GM13977 (cell line): ENCODE data around the gene ANKMY1.

Source experiments
- DNase-seq: peaks from one replicate; pipeline ENCODE4 v3.0.0; 2012; ENCODE audit warnings: low spot score
- in situ Hi-C: fragments of 300-500 bp; cut with MboI; formaldehyde crosslinking; loops from one replicate; pipeline ENCODE4 v1.12.0; 2022; ENCODE audit warnings: low sequenced_read_pairs, low pct_unique_long_range_greater_than_20kb, mixed read lengths, inconsistent platforms; ENCODE audit not compliant: unreplicated experiment
- TF ChIP-seq, protein P1 (sequence below): IDR thresholded peaks from 2 replicates; pipeline ENCODE4 v1.5.1; 2012; ENCODE audit warnings: mild to moderate bottlenecking, control low read depth; ENCODE audit not compliant: insufficient read depth; ENCODE audit errors: extremely low read depth, missing control alignments

The ANKMY1 gene

DNA sequence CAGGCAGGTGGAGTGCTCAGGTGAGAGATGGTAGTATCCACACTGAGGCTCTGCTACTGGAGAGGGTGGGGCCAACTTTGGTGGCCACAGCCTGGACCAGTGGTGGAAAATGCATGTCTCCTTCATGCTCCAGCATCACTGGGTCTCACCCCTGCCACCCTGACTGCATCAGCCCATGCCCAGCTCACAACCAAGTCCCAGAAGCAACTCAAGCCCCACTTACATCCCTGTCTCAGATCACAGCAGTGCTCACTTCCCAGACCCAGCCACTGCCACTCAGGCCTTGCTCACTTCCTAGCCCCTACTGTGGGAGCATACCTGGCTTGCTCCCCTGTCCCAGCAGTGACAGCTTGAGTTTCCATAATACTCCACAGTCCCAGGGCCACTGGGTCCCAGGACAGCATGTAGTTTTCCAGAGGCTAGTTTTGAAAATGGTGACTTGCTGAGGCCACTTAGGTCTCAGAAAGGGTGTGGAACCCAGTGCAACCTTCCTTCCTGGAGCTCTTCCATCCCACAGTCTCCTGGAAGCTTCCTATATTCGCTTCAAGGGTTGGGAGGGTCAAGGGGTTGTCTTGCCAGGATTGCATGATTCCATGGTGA lies 63.5 kb downstream of the ANKMY1 start:
- TF ChIP-seq, protein P1, sequence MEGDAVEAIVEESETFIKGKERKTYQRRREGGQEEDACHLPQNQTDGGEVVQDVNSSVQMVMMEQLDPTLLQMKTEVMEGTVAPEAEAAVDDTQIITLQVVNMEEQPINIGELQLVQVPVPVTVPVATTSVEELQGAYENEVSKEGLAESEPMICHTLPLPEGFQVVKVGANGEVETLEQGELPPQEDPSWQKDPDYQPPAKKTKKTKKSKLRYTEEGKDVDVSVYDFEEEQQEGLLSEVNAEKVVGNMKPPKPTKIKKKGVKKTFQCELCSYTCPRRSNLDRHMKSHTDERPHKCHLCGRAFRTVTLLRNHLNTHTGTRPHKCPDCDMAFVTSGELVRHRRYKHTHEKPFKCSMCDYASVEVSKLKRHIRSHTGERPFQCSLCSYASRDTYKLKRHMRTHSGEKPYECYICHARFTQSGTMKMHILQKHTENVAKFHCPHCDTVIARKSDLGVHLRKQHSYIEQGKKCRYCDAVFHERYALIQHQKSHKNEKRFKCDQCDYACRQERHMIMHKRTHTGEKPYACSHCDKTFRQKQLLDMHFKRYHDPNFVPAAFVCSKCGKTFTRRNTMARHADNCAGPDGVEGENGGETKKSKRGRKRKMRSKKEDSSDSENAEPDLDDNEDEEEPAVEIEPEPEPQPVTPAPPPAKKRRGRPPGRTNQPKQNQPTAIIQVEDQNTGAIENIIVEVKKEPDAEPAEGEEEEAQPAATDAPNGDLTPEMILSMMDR, result no peak
- in situ Hi-C loops, result no loop called here
- no peak for DNase-seq

DNA sequence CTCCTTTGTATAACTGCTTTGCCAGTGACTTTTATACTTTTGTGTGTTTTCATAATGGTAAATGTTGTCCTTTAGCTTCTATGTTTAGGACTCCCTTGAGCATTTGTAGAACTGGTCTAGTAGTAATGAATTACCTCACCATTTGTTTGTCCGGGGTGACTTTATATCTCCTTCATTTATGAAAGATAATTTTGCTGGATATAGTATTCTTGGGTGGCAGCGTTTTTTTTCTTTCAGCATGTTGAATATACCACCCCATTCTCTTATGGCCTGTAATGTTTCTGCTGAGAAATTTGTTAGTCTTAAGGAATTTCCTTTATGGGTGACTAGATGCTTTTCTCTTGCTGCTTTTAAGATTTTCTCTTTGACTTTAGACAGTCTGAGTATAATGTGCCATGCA lies 66.3 kb downstream of the ANKMY1 start:
- in situ Hi-C loops, result no loop called here
- TF ChIP-seq, protein P1, result no peak
- DNase-seq, result no peak

DNA sequence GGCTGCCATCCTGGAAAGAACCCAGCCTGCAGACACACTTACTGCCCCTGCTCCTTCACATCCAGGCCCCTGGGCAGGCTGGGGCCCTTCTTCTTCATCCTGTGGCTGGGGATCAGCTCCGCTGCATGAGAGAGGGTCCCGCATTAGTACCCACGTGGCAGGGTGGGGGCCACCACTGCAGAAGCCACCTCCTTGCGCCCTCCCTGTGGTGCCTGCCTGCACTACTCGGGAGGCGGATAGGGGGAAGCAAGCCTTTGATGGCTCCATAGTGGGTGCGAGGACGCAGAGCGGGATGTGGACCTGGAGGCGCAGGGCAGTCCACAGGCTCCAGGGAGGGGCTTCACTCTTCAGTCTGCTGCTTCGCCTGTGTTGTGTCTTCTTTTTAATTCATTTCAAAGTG lies 75.6 kb downstream of the ANKMY1 start:
- in situ Hi-C loops, result no loop called here
- DNase-seq, result no peak
- TF ChIP-seq, protein P1, result no peak

DNA sequence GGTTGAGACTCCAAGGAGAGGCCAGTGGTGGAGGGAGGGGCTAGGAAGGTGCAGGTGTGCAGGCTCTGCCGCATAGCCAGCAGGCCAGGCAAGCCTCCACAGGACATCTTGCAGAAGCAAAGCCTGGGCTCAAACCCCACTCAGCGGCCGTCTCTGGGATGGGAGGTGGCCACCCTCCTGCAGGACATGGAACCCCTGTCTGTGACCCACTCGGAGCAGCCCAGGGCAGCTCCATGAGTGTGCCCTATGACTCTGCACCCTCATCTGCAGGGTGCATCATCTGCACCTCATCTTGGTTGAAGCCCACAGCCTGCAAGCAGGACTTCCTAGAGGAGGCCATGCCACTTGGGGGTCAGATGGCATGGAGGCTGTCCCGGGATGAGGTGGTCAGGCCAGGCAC lies 76.1 kb downstream of the ANKMY1 start:
- peak; percentile 4 for DNase-seq
- in situ Hi-C loops, result no loop called here
- TF ChIP-seq, protein P1, result no peak

DNA sequence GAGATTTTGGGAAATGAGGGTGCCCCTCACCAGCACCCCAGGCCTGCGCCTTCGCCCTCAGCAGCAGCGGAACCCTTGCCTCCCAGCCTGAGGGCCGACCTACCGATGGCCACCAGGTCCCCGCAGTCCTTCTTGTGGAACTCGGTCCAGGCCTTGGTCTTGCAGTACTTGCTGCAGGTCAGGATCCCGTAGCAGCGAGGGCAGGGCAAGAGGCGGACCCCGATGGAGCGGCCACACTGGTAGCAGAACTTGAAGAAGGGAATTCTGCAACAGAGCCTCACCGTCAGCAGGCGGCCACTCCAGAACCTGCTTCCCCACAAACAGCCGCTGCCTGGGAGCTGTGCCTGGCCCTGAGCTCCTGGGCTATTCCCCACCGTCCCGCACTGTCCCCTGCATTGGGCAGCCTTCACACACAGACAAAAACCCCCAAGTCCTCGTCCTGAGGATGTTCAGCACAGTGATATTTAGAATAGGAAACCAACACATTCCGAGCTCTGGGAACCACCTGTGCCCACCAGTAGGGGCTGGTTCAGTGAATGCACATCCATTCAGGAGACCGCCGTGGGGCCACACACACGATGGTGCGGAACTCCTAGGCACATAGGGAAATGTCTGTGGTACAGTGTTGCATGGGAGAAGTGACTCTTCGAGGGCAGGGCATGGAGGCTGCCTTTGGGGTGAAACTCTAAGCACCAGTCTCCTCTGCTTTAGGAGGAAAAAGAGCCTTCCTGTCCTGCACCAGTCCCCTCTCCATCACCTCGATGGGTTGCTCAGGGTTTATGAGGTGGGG lies 76.8 kb downstream of the ANKMY1 start:
- peak; percentile 4 for DNase-seq
- TF ChIP-seq, protein P1, result no peak

DNA sequence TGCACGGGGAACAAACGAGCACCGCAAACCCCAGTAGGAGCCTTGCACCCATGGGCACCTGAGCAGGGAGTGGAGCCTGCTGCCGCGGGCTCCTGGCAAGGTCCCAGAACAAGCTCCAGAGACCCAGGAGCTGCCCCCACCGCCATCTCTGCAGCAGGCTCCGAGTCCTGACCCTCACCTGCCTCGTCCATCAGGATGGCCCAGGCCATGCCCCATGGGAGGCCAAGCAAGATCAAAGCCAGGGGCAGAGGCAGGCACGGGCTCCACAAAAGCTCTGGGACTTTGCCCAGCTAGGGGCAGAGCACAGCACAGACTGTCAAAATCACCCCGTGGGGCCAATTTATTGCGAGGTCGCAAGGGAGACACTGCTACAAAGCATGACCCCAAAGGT lies 78.7 kb downstream of the ANKMY1 start:
- TF ChIP-seq, protein P1, result no peak
- in situ Hi-C loops, result no loop called here
- no peak for DNase-seq

More for the DNA sequence above, 76.8 kb downstream of the ANKMY1 start:
- in situ Hi-C loops, result no loop called here
